SHP77 treated with DMSO at 0.1 percent for 48 hours (cell line): ENCODE results near the gene THOC6.
"Not testable (repeated sequence)": the region's sequence is repeated elsewhere in the genome, so short reads cannot be mapped to it uniquely, and the experiment has no call there.

ENCODE experiments used
- DNase-seq: peaks from one replicate; lab custom pipeline; 2025; lab: John Stamatoyannopoulos, UW

Gene THOC6

GRCh38 chr16:3054965-3055733, 31.3 kb downstream of the THOC6 start:
- no peak for DNase-seq

GRCh38 chr16:3055734-3056115, 31.9 kb downstream of the THOC6 start:
- DNase-seq = not testable (repeated sequence)

DNA sequence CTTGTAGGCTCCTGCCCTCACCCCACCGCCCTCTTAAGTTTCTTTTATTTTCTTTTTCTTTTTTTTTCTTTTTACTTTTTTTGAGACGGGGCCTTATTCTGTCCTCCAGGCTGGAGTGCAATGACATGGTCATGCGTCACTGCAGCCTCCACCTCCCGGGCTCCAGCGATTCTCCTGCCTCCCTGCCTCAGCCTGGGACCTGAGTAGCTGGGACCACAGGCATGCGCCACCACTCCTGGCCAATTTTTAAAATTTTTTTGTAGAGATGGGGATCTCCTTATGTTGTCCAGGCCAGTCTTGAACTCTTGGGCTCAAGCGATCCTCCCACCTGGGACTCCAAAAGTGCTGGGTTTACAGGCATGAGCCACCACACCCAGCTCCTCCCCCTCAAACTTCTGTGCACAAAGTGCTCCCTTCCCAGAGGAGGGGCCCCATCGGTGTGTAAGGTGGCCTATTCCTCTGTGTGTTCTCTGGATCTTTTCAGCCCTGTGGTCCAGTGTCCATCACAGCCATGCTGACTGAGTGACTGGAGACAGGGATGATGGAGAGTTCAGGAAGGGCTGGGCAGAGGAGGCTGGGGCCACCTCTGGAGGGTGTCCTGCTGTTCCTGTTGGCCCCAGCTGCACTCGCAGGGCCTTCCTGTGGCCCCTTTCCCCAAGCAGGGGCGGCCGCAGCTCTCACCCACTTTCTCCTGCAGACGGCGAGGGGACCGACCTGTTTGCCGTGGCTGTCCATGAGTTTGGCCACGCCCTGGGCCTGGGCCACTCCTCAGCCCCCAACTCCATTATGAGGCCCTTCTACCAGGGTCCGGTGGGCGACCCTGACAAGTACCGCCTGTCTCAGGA, 32.7 kb downstream of the THOC6 start:
- DNase-seq = no peak

DNA sequence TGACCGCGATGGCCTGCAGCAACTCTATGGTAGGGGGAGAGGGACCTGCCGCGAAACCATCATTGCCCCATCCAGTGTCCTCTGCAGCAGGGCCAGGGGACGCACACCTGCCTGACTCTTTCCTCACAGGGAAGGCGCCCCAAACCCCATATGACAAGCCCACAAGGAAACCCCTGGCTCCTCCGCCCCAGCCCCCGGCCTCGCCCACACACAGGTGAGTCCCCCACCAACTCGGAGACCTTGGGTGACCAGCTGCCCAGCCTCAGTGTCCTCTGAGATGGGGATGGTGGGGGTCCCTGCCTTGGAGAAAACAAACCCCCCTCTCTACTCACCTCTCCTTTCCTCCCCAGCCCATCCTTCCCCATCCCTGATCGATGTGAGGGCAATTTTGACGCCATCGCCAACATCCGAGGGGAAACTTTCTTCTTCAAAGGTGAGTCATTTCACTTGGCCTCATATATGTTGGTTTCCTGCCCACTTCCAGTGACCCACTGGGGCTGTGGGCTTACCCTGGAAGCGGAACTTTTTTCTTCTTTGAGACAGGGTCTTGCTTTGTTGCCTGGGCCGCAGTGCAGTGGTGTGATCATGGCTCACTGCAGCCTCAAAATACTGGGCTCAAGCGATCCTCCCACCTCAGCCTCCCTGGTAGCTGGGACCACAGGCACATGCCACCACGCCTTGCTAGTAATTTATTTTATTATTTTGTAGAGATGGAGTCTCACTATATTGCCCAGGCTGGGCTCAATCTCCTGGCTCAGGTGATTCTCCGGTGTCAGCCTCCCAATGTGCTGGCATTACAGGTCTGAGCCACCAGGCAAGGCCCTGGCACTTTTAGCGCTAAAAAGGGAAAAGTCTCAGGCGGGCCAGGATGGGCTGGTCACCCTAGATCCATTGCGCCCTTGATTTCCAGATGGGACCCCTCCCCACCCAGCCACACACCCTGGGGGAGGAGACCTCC, 33.6 kb downstream of the THOC6 start:
- no peak for DNase-seq

GRCh38 chr16:3058139-3059030, 34.5 kb downstream of the THOC6 start:
- DNase-seq = no peak

GRCh38 chr16:3059041-3059722, 35.3 kb downstream of the THOC6 start:
- no peak for DNase-seq

DNA sequence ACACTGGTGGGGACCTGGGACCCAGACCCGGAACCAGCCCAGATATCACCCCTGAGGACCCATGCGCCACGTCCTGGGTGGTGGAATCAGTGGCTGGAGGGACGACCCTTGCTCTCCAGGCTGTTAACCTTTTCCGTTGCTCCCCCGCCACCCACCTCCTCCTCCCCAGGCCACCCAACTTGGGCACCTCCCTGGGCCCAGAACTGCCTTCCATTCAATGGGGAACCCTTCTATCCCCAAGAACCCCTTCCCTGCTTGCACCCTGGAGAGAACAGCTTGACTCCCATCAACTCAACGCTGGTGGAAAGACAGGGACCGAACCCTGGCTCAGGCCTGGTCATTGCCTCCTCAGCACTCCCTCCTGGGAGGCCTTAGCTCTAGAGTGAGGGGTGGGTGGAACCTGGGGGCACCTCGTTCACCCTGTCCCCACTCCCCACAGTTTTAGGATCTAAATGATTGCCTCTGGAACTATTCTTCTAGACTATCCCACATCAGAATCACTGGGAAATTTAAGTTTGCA, 35.9 kb downstream of the THOC6 start:
- DNase-seq = no peak

GRCh38 chr16:3060339-3061127, 36.7 kb downstream of the THOC6 start:
- DNase-seq = no peak

DNA sequence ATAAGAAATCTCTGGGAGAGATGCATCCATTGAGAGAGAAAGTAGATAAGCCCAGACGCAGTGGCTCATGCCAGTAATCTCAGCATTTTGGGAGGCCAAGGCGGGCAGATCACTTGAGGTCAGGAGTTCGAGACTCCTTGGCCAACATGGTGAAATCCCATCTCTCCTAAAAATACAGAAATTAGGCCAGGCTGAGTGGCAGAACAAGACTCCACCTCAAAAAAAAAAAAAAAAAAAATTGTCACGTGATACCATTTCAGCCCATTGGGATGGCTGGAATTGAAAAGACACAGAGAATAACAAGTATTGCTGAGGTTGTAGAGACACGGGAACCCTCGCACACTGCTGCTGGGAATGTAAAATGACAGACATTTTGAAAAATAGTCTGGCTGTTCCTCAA, 38.7 kb downstream of the THOC6 start:
- DNase-seq = no peak

GRCh38 chr16:3063625-3064386, 40.0 kb downstream of the THOC6 start:
- DNase-seq = no peak

GRCh38 chr16:3065069-3065741, 41.4 kb downstream of the THOC6 start, which contains the start of gene IL32:
Gene IL32, plus strand, starts transcription at chr16:3065640. Its CDS starts 172 bp downstream, at chr16:3065812.
- no peak for DNase-seq

- no peak for DNase-seq
These were observed 42.1 kb downstream of the THOC6 start for GRCh38 chr16:3065742-3066439.

GRCh38 chr16:3066440-3066748, 42.6 kb downstream of the THOC6 start:
- DNase-seq = no peak

DNA sequence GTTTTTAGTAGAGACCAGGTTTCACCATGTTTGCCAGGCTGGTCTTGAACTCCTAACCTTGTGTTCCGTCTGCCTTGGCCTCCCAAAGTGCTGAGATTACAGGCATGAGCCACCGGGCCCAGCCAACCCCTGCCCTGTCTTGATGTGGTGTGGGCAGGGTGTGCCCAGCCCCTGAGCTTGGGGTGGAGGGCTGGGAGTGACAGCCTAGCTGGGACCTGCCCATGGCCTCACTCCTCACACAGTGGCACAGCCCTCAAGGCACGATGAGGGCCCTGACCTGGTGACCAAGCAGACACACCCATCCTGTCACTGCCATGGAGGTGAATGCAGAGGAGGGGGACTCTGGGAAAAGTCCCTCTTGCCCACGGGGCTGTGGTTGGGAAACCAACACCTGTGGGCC, 44.7 kb downstream of the THOC6 start:
- no peak for DNase-seq

GRCh38 chr16:3069146-3069545, 45.3 kb downstream of the THOC6 start:
- not testable (repeated sequence) for DNase-seq

- DNase-seq = no peak
These were observed 46.8 kb downstream of the THOC6 start for GRCh38 chr16:3070608-3071111.

DNA sequence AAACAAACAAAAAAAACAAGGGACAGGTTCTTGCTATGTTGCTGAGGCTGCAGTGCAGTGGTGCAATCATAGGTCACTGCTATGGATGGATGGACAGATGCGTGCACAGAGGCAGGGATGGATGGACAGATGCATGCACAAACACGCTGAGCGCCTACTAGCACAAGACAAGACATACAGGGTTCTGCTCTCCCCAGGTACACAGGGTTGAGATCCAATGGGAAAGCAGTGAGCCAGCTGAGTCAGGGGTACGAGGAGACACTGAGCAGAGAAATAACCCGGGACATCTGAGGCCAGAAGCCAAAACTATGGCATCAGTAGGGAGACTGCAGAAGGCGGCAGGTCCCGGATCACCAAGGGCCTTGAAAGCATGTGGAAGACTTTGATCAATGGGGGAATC, 47.8 kb downstream of the THOC6 start:
- no peak for DNase-seq
